Esophagus squamous epithelium (tissue), 4 donors: Measurements from ENCODE around the gene ANGPTL3.

ENCODE experiments used
- CTCF ChIP-seq, 6 experiments: fragments of 450-650 bp in 4 of 6; fragments of 200-600 bp in 2 of 6; sonication (generic) in 2 of 6; IDR thresholded peaks; one replicate each; pipeline ENCODE4 v1.5.1; 2016 to 2019; ENCODE audit warnings: antibody characterized with exemption in 6 of 6, mild to moderate bottlenecking in 4 of 6, moderate library complexity in 4 of 6
- POLR2A ChIP-seq, 4 donors: fragments of 450-650 bp; IDR thresholded peaks; one replicate each; pipeline ENCODE4 v1.6.1; 2017; ENCODE audit warnings: antibody characterized with exemption in 4 of 4, mild to moderate bottlenecking in 4 of 4, moderate library complexity in 3 of 4

- TF ChIP-seq POLR2A (IDR thresholded peaks at IDR 0.05): no peak
- no peak for TF ChIP-seq CTCF (IDR thresholded peaks at IDR 0.05)
Observed at GRCh38 chr1:62621907-62622306, 24.6 kb downstream of the ANGPTL3 start.
